ENCODE measurements around the gene PAFAH1B2.

- TF ChIP-seq, protein P1, sequence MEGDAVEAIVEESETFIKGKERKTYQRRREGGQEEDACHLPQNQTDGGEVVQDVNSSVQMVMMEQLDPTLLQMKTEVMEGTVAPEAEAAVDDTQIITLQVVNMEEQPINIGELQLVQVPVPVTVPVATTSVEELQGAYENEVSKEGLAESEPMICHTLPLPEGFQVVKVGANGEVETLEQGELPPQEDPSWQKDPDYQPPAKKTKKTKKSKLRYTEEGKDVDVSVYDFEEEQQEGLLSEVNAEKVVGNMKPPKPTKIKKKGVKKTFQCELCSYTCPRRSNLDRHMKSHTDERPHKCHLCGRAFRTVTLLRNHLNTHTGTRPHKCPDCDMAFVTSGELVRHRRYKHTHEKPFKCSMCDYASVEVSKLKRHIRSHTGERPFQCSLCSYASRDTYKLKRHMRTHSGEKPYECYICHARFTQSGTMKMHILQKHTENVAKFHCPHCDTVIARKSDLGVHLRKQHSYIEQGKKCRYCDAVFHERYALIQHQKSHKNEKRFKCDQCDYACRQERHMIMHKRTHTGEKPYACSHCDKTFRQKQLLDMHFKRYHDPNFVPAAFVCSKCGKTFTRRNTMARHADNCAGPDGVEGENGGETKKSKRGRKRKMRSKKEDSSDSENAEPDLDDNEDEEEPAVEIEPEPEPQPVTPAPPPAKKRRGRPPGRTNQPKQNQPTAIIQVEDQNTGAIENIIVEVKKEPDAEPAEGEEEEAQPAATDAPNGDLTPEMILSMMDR (IDR thresholded peaks at IDR 0.05; ENCODE audit: poor library complexity, severe bottlenecking), result no peak
- TF ChIP-seq POLR2AphosphoS5 (IDR thresholded peaks at IDR 0.05) (no peak), EP300 (conservative IDR thresholded peaks at IDR 0.05; ENCODE audit: poor library complexity, severe bottlenecking) (no peak), RAD21 (conservative IDR thresholded peaks at IDR 0.05) (no peak)
- TF ChIP-seq, protein P2, sequence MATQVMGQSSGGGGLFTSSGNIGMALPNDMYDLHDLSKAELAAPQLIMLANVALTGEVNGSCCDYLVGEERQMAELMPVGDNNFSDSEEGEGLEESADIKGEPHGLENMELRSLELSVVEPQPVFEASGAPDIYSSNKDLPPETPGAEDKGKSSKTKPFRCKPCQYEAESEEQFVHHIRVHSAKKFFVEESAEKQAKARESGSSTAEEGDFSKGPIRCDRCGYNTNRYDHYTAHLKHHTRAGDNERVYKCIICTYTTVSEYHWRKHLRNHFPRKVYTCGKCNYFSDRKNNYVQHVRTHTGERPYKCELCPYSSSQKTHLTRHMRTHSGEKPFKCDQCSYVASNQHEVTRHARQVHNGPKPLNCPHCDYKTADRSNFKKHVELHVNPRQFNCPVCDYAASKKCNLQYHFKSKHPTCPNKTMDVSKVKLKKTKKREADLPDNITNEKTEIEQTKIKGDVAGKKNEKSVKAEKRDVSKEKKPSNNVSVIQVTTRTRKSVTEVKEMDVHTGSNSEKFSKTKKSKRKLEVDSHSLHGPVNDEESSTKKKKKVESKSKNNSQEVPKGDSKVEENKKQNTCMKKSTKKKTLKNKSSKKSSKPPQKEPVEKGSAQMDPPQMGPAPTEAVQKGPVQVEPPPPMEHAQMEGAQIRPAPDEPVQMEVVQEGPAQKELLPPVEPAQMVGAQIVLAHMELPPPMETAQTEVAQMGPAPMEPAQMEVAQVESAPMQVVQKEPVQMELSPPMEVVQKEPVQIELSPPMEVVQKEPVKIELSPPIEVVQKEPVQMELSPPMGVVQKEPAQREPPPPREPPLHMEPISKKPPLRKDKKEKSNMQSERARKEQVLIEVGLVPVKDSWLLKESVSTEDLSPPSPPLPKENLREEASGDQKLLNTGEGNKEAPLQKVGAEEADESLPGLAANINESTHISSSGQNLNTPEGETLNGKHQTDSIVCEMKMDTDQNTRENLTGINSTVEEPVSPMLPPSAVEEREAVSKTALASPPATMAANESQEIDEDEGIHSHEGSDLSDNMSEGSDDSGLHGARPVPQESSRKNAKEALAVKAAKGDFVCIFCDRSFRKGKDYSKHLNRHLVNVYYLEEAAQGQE (IDR thresholded peaks at IDR 0.05; ENCODE audit: borderline replicate concordance), result no peak
Observed at GRCh38 chr11:117159892-117160291, 15.8 kb downstream of the PAFAH1B2 start.
